Skin epidermis (tissue), 12 donors: Measurements from ENCODE around the gene RTP5.
"Not testable (repeated sequence)": the region's sequence is repeated elsewhere in the genome, so short reads cannot be mapped to it uniquely, and the experiment has no call there.

ENCODE experiments used
- H3K27ac ChIP-seq, 21 experiments: fragments of 200-600 bp; sonication (generic) in 11 of 21; one replicate each; pipeline ENCODE4 v1.5.0; 2020; ENCODE audit warnings: mild to moderate bottlenecking in 3 of 21, inconsistent platforms in 2 of 21, moderate library complexity in 2 of 21
- H3K4me3 ChIP-seq, 7 experiments: fragments of 200-600 bp; sonication (generic) in 2 of 7; one replicate each; pipeline ENCODE4 v1.5.0; 2020; ENCODE audit warnings: inconsistent platforms in 2 of 7, mild to moderate bottlenecking in 2 of 7, moderate library complexity in 1 of 7

RTP5 gene

GRCh38 chr2:241865957-241866789, 3.4 kb upstream of the RTP5 start:
- Histone ChIP-seq H3K27ac (peak overlapping the region in 2 of 21 experiments; percentile 25 to 81), H3K4me3 (no peak overlapping the region)

- peak overlapping the region in 8 of 21 experiments; percentile 32 to 86 (median 68) for H3K27ac ChIP-seq
Measured at GRCh38 chr2:241866790-241867645, 2.5 kb upstream of the RTP5 start.

GRCh38 chr2:241867776-241868420, 1.6 kb upstream of the RTP5 start:
- H3K4me3 ChIP-seq: no peak overlapping the region
- H3K27ac ChIP-seq: peak overlapping the region in 9 of 21 experiments; percentile 32 to 86 (median 67)

More at GRCh38 chr2:241866790-241867645, 2.5 kb upstream of the RTP5 start:
- H3K4me3 ChIP-seq: no peak overlapping the region

- Histone ChIP-seq H3K27ac (peak overlapping the region in 10 of 21 experiments; percentile 6 to 86 (median 63)), H3K4me3 (no peak overlapping the region)
Measured at GRCh38 chr2:241868661-241869081, 858 bp upstream of the RTP5 start.

GRCh38 chr2:241870081-241870541, 582 bp downstream of the RTP5 start:
- H3K27ac ChIP-seq: peak overlapping the region in 2 of 21 experiments; percentile 11 to 81
- no peak overlapping the region for H3K4me3 ChIP-seq

GRCh38 chr2:241870611-241871537, 1.3 kb downstream of the RTP5 start:
- H3K27ac ChIP-seq: peak overlapping the region in 5 of 21 experiments; percentile 42 to 62 (median 54)
- H3K4me3 ChIP-seq: no peak overlapping the region

GRCh38 chr2:241871538-241872312, 2.2 kb downstream of the RTP5 start:
- H3K27ac ChIP-seq: peak overlapping the region in 5 of 21 experiments; percentile 42 to 62 (median 54)

GRCh38 chr2:241872313-241872642, 2.7 kb downstream of the RTP5 start:
- Histone ChIP-seq H3K4me3 (no peak overlapping the region), H3K27ac (peak overlapping the region in 2 of 21 experiments; percentile 53 to 62)

More at GRCh38 chr2:241871538-241872312, 2.2 kb downstream of the RTP5 start:
- no peak overlapping the region for H3K4me3 ChIP-seq

GRCh38 chr2:241873081-241873802, 3.7 kb downstream of the RTP5 start:
- Histone ChIP-seq H3K27ac (no peak overlapping the region), H3K4me3 (no peak overlapping the region)

GRCh38 chr2:241873803-241874110, 4.2 kb downstream of the RTP5 start:
- no peak overlapping the region for H3K4me3 ChIP-seq
- H3K27ac ChIP-seq: no peak overlapping the region

GRCh38 chr2:241874277-241874925, 4.9 kb downstream of the RTP5 start:
- Histone ChIP-seq H3K27ac (no peak overlapping the region), H3K4me3 (no peak overlapping the region)

GRCh38 chr2:241875754-241876527, 6.4 kb downstream of the RTP5 start:
- H3K4me3 ChIP-seq, H3K27ac ChIP-seq: not testable (repeated sequence)

GRCh38 chr2:241876528-241877196, 7.1 kb downstream of the RTP5 start:
- Histone ChIP-seq H3K27ac (no peak overlapping the region), H3K4me3 (no peak overlapping the region)

- no peak overlapping the region for H3K4me3 ChIP-seq
- H3K27ac ChIP-seq: no peak overlapping the region
Measured at GRCh38 chr2:241877197-241877685, 7.7 kb downstream of the RTP5 start.
